Subcutaneous adipose tissue (tissue), 4 donors: Measurements from ENCODE around the gene PCDHGA10. TPM values are rescaled to one million over a fixed set of nuclear protein-coding genes. Genes with fewer than 3 reads are reported as not detected.

Experiments used
- total RNA-seq, 4 donors: library from RNA; depleted of rRNA; stranded (reverse); fragments of >200 nt; gene quantifications; one replicate each; pipeline ENCODE4 v1.1.0, GENCODE V29; 2016
- TF ChIP-seq, protein P1 (sequence below): fragments of 450-650 bp; IDR thresholded peaks from one replicate; pipeline ENCODE4 v1.5.1; 2016; ENCODE audit warnings: low read depth, mild to moderate bottlenecking, control low read depth, antibody characterized with exemption, moderate library complexity

Gene PCDHGA10
- 1 to 10 TPM; 4.4 to 6.0 (median 4.6) TPM for total RNA-seq

DNA sequence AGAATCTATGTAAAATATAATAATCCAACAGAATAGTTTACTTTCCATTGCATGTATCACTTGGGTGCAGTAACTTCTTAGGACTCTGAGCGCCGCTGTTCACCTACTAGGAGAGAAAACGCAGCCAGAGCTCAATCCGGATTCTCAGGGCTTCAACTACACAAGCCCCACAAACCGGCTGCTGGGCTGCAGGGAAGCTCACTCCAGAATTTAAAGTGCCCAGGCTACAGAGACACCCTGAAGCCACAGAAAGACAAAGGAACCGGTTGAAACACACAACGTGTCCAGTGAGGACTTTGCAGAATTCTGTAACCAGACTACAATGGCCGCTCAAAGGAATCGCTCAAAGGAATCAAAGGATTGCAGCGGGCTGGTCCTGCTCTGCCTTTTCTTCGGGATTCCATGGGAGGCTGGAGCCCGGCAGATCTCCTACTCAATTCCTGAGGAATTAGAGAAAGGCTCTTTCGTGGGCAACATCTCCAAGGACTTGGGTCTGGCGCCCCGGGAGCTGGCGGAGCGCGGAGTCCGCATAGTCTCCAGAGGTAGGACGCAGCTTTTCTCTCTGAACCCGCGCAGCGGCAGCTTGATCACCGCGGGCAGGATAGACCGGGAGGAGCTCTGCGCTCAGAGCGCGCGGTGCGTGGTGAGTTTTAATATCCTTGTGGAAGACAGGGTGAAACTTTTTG lies at the start of gene PCDHGA10:
Gene PCDHGA10, plus strand, starts transcription at position 134 of the 686 bp plus-strand sequence. Its CDS starts 189 bp downstream, at position 323.
- TF ChIP-seq, protein P1, sequence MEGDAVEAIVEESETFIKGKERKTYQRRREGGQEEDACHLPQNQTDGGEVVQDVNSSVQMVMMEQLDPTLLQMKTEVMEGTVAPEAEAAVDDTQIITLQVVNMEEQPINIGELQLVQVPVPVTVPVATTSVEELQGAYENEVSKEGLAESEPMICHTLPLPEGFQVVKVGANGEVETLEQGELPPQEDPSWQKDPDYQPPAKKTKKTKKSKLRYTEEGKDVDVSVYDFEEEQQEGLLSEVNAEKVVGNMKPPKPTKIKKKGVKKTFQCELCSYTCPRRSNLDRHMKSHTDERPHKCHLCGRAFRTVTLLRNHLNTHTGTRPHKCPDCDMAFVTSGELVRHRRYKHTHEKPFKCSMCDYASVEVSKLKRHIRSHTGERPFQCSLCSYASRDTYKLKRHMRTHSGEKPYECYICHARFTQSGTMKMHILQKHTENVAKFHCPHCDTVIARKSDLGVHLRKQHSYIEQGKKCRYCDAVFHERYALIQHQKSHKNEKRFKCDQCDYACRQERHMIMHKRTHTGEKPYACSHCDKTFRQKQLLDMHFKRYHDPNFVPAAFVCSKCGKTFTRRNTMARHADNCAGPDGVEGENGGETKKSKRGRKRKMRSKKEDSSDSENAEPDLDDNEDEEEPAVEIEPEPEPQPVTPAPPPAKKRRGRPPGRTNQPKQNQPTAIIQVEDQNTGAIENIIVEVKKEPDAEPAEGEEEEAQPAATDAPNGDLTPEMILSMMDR, result no peak

- TF ChIP-seq, protein P1, result no peak
These were observed 48.7 kb upstream of the PCDHGA10 start, which contains the start of gene PCDHGA5 for GRCh38 chr5:141363952-141364660. PCDHGA5 (plus strand) TSS chr5:141364162; CDS start chr5:141364331, 169 bp downstream.

- TF ChIP-seq, protein P1, result no peak
These were observed 46.5 kb upstream of the PCDHGA10 start for GRCh38 chr5:141366016-141366896.

DNA sequence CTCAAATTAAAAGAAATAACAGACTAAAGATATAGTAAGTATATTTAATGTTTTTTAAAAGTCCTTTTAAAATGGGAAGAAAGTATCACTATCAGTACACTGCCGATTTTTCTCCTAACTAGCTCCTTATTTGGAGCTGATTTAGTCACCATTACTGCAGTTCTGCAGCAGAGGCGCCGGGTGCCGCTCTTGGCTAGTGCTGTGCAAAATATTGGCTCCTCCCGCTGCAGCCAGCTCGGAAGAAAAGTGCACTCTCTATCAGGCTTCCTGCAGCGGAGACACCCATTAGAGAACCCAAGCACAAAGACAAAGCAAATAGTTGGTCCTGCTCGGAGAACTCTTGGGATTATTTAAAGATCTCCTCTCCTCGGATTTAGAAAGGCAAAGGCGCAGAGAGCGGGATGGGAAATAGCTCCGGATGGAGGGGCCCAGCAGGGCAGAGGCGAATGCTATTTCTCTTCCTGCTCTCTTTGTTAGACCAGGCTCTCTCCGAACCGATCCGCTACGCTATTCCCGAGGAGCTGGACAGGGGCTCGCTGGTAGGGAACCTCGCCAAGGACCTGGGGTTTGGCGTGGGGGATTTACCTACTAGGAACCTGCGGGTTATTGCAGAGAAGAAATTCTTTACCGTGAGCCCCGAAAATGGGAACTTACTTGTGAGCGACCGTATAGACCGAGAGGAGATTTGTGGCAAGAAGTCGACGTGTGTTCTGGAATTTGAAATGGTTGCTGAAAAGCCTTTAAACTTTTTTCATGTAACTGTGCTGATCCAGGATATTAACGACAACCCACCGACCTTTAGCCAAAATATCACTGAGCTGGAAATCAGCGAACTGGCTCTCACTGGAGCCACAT lies 42.6 kb upstream of the PCDHGA10 start, which contains the start of gene PCDHGB3:
Gene PCDHGB3, plus strand, starts transcription at position 249 of the 855 bp plus-strand sequence. Its CDS starts 153 bp downstream, at position 402.
- TF ChIP-seq, protein P1, result no peak

DNA sequence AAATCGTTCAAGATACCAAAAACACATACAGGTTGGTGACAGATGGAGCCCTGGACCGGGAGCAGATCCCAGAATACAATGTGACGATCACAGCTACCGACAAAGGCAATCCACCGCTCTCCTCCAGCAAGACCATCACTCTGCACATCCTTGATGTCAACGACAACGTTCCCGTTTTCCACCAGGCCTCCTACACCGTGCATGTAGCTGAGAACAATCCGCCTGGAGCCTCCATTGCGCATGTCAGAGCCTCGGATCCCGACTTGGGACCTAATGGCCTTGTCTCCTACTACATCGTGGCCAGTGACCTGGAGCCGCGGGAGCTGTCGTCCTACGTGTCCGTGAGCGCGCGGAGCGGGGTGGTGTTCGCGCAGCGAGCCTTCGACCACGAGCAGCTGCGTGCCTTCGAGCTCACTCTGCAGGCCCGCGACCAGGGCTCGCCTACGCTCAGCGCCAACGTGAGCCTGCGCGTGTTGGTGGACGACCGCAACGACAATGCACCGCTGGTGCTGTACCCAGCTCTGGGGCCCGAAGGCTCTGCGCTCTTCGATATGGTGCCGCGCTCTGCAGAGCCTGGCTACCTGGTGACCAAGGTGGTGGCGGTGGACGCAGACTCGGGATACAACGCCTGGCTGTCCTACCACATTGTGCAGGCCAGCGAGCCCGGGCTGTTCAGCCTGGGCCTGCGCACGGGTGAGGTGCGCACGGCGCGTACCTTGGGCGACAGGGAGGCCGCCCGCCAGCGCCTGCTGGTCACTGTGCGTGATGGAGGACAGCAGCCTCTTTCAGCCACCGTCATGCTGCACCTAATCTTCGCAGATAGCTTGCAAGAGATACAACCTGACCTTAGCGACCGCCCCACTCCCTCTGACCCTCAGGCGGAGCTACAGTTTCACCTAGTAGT lies 41.0 kb upstream of the PCDHGA10 start:
- TF ChIP-seq, protein P1, result no peak
